ENCODE results near the gene EML5. TPM values are rescaled to one million over a fixed set of nuclear protein-coding genes. Genes with fewer than 3 reads are reported as not detected.
A peak's percentile ranks its signal among the peaks of the same experiment; 100 is the strongest.

The EML5 gene
- total RNA-seq, 1 donor from 2014 or later, result 2.4 TPM

DNA sequence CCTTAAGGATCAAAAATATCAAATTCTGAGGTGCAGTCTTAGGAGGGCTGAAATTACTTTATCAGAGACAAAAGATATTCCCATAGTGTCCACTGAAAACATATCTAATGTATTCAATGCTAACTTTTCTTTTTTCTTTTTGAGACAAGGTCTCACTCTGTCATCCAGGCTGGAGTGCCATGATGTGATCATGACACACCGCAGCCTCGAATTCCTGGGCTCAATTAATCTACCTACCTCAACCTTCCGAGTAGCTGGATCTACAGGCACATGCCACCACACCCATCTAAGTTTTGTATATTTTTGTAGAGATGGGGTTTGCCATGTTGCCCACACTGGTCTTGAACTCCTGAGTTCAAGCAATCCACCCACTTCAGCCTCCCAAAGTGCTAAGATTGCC is 161.7 kb downstream of the EML5 start:
- no peak for ATAC-seq

DNA sequence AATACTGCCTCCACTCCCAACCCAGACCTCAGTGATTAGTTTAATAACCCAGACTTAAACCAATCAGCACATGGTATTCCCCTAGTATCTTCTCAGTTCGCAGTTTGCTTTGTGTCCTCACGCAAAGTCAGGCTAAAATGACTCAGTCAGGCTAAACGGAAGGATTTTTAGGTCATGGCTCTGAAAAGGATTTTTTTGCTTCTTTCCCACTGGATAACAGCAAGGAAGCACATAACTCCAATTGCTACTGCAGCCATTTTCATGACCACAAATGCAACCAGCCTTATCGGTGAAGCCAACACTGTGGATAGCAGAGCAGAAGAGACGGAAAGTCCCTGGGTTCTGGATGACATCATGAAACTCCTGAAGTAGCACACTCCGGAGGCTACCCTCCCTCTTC is 162.2 kb downstream of the EML5 start:
- Histone ChIP-seq H3K4me3 (no peak overlapping the region), H3K9me3 (no peaks in the 10 kb centered on the region), H3K4me1 (no peaks in the 10 kb centered on the region), H3K27me3 (ENCODE audit: low read depth) (no peaks in the 10 kb centered on the region), H3K36me3 (no peaks in the 10 kb centered on the region), H3K27ac (no peak overlapping the region)
- ATAC-seq (peak in 1 of 2 donors; percentile 47), DNase-seq (no peak)
- intact Hi-C loops (cut with DNase I), result no loop called here
- TF ChIP-seq, protein P1, sequence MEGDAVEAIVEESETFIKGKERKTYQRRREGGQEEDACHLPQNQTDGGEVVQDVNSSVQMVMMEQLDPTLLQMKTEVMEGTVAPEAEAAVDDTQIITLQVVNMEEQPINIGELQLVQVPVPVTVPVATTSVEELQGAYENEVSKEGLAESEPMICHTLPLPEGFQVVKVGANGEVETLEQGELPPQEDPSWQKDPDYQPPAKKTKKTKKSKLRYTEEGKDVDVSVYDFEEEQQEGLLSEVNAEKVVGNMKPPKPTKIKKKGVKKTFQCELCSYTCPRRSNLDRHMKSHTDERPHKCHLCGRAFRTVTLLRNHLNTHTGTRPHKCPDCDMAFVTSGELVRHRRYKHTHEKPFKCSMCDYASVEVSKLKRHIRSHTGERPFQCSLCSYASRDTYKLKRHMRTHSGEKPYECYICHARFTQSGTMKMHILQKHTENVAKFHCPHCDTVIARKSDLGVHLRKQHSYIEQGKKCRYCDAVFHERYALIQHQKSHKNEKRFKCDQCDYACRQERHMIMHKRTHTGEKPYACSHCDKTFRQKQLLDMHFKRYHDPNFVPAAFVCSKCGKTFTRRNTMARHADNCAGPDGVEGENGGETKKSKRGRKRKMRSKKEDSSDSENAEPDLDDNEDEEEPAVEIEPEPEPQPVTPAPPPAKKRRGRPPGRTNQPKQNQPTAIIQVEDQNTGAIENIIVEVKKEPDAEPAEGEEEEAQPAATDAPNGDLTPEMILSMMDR (IDR thresholded peaks at IDR 0.05), result no peak

More for the DNA sequence above, 161.7 kb downstream of the EML5 start:
- no peaks in the 10 kb centered on the region for H3K27me3 ChIP-seq (ENCODE audit: low read depth)
- H3K4me1 ChIP-seq, result no peaks in the 10 kb centered on the region
- DNase-seq, result no peak
- no peaks in the 10 kb centered on the region for H3K36me3 ChIP-seq
- intact Hi-C loops (cut with DNase I), result no loop called here
- no peak overlapping the region for H3K4me3 ChIP-seq
- TF ChIP-seq, protein P1 (IDR thresholded peaks at IDR 0.05), result no peak
- no peak overlapping the region for H3K27ac ChIP-seq
- H3K9me3 ChIP-seq, result no peaks in the 10 kb centered on the region

DNA sequence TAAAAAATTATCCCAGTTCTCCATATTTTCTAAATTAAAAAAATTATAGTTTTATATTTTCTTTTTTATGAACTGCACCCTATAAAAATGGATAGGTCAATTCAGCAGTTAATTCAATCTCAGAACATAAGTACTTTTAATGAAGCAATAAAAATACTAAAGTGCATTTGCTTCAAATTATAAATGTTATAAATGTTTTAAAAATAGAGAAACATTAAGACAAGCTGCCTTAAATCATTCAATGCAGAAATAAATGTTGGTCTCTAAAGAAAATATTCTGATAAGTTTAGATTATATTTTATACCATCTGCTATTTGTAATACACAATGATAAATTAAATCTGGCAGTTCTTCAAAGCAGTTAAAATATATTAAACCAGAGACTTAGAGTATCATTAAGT is 164.3 kb downstream of the EML5 start:
- no peaks in the 10 kb centered on the region for H3K36me3 ChIP-seq
- intact Hi-C loops (cut with DNase I), result no loop called here
- ATAC-seq, result no peak

DNA sequence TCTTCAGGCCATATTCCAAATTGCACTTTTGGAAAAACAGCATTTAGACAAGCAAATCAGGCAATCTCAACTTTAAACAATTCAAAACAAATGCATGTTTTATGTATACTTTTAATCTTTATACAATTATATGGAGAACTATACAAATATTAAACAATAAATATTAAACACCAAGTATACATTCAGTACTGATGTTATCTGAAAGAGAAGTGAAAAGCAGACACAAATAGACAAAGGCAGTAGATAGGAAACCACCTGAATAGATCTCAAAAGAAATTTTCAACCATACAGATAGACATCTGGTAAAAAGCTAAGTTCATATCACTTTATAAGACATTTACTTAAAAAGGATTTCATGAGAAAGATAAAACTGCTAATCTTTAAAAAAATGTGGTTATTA is 164.7 kb downstream of the EML5 start:
- Histone ChIP-seq H3K9me3 (no peaks in the 10 kb centered on the region), H3K27ac (no peak overlapping the region), H3K27me3 (ENCODE audit: low read depth) (no peaks in the 10 kb centered on the region), H3K36me3 (no peaks in the 10 kb centered on the region), H3K4me3 (no peak overlapping the region), H3K4me1 (no peaks in the 10 kb centered on the region)
- intact Hi-C loops (cut with DNase I), result no loop called here
- TF ChIP-seq, protein P1 (IDR thresholded peaks at IDR 0.05), result no peak
- DNase-seq (no peak), ATAC-seq (no peak)

More for the DNA sequence above, 164.3 kb downstream of the EML5 start:
- DNase-seq, result no peak
- Histone ChIP-seq H3K27ac (no peak overlapping the region), H3K4me1 (no peaks in the 10 kb centered on the region), H3K27me3 (ENCODE audit: low read depth) (no peaks in the 10 kb centered on the region), H3K9me3 (no peaks in the 10 kb centered on the region), H3K4me3 (no peak overlapping the region)
- TF ChIP-seq, protein P1 (IDR thresholded peaks at IDR 0.05), result no peak

DNA sequence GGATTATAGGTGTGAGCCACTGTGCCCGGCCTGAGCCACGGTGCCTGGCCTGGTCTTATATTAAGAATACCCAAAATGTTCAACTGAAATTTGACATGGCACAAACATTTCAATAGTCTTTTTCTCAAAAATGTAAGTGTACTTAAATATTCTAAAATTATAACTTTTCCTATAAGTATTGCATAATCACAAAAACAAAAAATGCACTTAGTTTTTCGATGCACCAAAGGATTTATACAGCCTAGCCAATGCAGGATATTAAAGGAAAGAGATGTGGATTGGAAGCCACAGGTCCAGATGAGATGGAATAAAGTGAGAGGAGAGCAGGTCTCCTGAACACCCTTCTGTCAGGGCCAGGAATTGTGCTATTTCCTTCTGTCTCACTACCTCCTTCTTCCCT is 167.1 kb downstream of the EML5 start:
- no peak for ATAC-seq
- H3K4me3 ChIP-seq, result no peak overlapping the region
- TF ChIP-seq, protein P1 (IDR thresholded peaks at IDR 0.05), result no peak
- H3K27me3 ChIP-seq (ENCODE audit: low read depth), result no peaks in the 10 kb centered on the region
- no peak for DNase-seq
- intact Hi-C loops (cut with DNase I), result no loop called here
- no peak overlapping the region for H3K27ac ChIP-seq
- H3K9me3 ChIP-seq, result no peaks in the 10 kb centered on the region
- H3K36me3 ChIP-seq, result no peaks in the 10 kb centered on the region
- H3K4me1 ChIP-seq, result no peaks in the 10 kb centered on the region

DNA sequence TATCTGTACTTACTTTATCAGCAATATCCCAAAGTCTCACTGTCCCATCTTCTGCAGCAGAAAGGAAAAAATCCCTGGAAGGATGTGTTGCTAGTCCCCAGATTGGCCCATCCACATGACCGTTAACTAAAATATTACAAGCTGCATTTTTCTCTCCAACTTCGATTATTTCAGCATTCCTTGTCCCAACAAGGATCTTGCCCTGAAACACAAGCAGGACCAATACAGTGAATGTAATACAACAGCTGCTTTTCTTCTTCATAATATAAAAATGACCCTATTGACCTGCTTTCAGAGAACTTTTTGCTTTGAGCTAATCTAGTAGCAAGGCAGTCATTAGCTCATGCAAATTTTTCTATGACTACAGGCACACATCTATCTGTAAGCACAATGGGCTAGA is 171.7 kb downstream of the EML5 start:
- TF ChIP-seq, protein P1 (IDR thresholded peaks at IDR 0.05), result no peak
- intact Hi-C loops (cut with DNase I), result no loop called here
- DNase-seq, result no peak
- no peaks in the 10 kb centered on the region for H3K4me1 ChIP-seq
- no peaks in the 10 kb centered on the region for H3K27me3 ChIP-seq (ENCODE audit: low read depth)
- no peak overlapping the region for H3K4me3 ChIP-seq
- no peak for ATAC-seq
- peaks cover 2% of the 10 kb centered on the region for H3K36me3 ChIP-seq
- H3K27ac ChIP-seq, result no peak overlapping the region
- no peaks in the 10 kb centered on the region for H3K9me3 ChIP-seq
